Measurements from ENCODE around the gene EPX.
A peak's percentile ranks its signal among the peaks of the same experiment; 100 is the strongest.

EPX gene

GRCh38 chr17:58184986-58185761 is 7.4 kb upstream of the EPX start:
- no peak for DNase-seq (ENCODE audit: low spot score)

DNA sequence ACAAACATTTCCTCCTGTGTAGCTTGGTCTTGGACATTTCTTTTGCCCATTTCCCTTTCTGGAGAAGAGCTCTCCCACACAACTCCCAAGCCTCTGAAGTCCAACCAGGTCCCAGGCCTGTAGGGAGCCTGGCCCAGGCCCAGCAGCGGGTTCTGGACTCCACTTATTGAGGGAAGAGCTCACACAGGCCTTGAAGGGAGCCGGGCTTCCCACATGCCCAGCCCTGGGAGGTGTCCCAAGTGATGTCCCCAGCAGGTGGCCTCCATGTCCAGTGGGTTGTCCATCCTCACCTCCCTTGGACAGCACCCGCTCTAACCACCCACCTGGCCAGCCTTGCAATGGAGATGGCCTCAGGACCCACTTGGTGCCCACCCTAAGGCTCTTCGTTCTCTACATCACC is 5.9 kb upstream of the EPX start:
- DNase-seq (ENCODE audit: low spot score), result no peak

DNA sequence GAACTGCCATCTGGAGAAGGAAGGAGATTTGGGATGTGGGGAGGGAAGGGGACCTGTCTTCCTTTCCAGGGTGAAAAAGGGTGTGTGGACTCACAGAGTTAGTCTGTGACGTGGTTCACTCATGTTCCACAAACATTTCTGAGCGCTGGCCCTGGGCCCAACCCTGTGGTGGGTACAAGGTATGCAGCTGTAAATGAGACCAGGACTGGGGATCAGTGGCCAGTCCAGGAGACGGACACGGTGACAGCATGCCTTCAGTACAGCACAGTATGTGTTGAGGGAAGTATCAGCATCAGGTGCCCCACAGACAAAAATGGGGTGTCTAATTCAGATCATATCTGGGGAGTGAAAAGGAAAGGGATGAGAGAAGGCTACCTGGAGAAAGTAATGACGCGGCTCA is 5.5 kb upstream of the EPX start:
- DNase-seq (ENCODE audit: low spot score), result no peak

GRCh38 chr17:58187675-58188074 is 4.9 kb upstream of the EPX start:
- DNase-seq (ENCODE audit: low spot score), result no peak

- DNase-seq (ENCODE audit: low spot score), result peak; percentile 91
Measured at GRCh38 chr17:58189436-58190146, 2.9 kb upstream of the EPX start.

GRCh38 chr17:58191241-58191896 is 1.2 kb upstream of the EPX start:
- DNase-seq (ENCODE audit: low spot score), result no peak

DNA sequence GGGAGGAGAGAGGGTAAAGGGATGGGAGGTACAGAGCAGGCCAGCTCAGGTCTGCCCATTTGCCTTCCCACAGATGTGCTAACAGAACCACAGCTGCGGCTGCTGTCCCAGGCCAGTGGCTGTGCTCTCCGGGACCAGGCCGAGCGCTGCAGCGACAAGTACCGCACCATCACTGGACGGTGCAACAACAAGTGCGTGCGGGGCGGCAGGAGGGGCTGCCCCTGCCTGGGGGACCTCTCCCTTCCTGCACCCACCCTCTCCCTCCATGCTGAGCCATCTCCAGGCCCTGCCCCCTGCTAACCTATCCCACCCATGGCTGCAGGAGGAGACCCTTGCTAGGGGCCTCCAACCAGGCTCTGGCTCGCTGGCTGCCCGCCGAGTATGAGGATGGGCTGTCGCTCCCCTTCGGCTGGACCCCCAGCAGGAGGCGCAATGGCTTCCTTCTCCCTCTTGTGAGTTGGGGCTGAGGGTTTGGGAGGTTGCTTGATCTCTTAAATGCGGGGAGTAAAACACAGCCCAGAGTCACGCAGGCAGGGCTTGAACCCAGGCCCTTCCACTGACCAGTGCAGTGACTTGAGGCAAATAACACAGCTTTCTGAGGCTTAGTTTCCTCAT is 1.2 kb downstream of the EPX start:
- no peak for DNase-seq (ENCODE audit: low spot score)

GRCh38 chr17:58195518-58196123 is 3.1 kb downstream of the EPX start:
- DNase-seq (ENCODE audit: low spot score), result no peak

DNA sequence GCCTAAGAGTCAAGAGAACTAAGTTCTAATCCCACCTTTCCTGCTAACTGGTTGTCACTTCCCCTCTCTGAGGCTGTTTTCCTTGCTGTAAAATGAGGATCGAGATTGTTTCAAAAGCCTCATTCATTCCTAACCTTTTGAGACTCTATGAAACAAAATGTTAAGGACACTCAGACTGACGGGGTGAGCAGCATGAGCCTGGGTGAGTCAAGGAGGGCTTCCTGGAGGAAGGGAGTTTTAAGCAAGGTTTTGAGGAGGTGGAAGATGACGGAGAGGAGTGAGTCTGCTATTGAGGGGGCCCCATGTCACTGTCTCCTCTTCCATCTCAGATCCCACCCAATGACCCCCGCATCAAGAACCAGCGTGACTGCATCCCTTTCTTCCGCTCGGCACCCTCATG is 4.1 kb downstream of the EPX start:
- no peak for DNase-seq (ENCODE audit: low spot score)

- DNase-seq (ENCODE audit: low spot score), result peak; percentile 55
Measured at GRCh38 chr17:58200024-58200633, 7.6 kb downstream of the EPX start.

DNA sequence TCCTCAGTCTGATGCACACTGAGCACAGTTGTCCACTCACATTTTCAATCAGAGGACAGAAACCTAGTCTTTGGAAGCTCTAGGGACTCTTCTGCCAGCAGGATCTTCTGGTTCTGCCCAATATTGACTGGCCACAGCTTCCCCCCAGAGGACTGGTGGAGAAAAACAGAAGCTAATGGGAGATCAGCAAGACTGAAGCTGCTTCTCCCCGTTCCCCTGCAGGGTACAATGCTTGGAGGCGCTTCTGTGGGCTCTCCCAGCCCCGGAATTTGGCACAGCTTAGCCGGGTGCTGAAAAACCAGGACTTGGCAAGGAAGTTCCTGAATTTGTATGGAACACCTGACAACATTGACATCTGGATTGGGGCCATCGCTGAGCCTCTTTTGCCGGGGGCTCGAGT is 10.3 kb downstream of the EPX start:
- DNase-seq (ENCODE audit: low spot score), result no peak

DNA sequence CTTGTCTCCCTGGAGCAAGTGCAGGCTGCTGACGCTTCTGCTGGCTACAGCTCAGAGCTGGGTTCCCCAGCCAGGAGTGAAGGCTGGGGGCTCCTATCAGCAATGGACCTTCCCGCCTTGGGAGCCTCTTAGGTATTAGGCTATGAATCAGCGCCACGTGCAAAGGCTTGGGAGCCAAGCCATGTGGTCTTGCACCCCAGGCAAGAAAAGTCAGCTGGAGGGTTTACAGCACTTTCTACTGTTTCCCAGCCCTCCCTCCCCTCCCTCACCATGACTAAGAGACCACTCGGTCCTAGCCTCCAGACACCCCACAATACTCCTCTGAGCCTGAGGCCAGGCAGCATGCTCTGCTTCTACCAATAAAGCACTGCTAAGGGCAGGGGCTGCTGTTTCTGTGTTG is 12.3 kb downstream of the EPX start:
- no peak for DNase-seq (ENCODE audit: low spot score)

DNA sequence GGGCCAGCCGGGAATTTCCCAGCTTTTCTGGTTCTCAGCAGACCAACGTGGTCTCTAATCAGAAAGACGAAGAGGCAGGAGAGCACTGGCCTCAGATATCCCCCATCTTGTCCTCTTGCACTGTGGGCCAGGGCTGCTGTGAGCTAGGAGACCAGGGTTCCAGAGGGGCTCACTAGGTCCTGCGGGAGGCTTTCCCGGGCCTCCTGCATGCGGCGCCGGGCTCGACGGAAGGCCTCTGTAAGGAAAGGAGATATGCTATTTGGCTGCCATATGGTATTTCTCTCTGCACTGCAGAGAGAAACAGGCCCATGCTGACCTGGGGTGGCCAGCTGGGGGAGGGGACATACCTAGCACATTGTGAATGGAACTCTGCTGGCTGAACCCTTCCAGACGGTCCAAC is 13.4 kb downstream of the EPX start:
- no peak for DNase-seq (ENCODE audit: low spot score)

- DNase-seq (ENCODE audit: low spot score), result no peak
Measured at GRCh38 chr17:58207451-58207850, 14.9 kb downstream of the EPX start.

- DNase-seq (ENCODE audit: low spot score), result no peak
Measured at GRCh38 chr17:58208344-58208743, 15.8 kb downstream of the EPX start.

DNA sequence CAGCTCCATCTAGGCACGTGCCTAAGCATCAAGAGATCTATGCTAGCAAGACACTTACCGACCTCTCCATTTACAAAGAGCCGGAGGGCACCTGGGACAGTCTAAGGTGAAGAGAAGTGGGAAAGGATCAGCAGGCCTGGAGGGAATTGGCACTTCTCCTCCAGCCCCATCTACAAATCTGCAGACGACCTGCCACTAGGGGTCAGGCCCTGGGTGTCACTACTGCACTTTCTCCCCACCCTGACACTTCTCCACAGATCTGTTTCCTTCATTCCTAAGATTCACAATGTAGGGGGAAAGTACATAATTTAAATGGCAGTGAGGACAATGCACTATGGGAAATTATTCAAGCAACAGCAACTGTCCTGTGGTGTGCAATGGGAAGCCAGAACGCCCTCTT is 18.4 kb downstream of the EPX start:
- no peak for DNase-seq (ENCODE audit: low spot score)

DNA sequence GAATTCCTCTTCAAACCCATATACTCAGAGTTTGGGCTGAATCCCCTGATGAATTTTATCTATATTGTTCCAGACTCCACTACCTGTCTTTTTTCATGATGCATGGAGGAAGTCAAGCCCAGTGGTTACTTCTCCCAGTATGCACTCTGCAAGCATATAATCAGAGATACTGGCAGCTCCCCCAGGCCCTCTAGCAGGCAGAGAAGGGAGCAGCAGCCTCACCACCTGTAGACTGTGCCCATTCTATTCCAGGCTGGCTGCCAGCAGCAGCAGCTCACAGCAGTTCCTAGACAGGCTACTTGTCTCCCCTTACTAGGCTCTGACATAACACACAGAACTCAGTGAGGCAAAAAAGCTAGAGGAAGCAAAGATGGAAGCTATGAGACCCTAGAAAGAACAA is 23.2 kb downstream of the EPX start:
- DNase-seq (ENCODE audit: low spot score), result no peak

- no peak for DNase-seq (ENCODE audit: low spot score)
Measured at GRCh38 chr17:58217766-58218165, 25.2 kb downstream of the EPX start.

- DNase-seq (ENCODE audit: low spot score), result peak; percentile 100
Measured at GRCh38 chr17:58219007-58219788, 26.7 kb downstream of the EPX start, which contains the start of gene MKS1. Gene MKS1 (minus strand): TSS chr17:58219255. CDS start chr17:58219230, 25 bp downstream.

GRCh38 chr17:58219789-58220183 is 27.3 kb downstream of the EPX start:
- DNase-seq (ENCODE audit: low spot score), result no peak

- peak; percentile 43 for DNase-seq (ENCODE audit: low spot score)
Measured at GRCh38 chr17:58224315-58224714, 31.8 kb downstream of the EPX start.
